RCC 7860 (cell line): ENCODE data around the gene DPP6.

ENCODE experiments used
- DNase-seq: peaks from one replicate; pipeline ENCODE4 v3.0.0-alpha.2; 2015; ENCODE audit warnings: low spot score
- FAIRE-seq: peaks from 2 replicates; lab custom pipeline; 2012; peaks lifted over from hg19 to GRCh38; lab: Jason Lieb, UNC

DPP6 gene

DNA sequence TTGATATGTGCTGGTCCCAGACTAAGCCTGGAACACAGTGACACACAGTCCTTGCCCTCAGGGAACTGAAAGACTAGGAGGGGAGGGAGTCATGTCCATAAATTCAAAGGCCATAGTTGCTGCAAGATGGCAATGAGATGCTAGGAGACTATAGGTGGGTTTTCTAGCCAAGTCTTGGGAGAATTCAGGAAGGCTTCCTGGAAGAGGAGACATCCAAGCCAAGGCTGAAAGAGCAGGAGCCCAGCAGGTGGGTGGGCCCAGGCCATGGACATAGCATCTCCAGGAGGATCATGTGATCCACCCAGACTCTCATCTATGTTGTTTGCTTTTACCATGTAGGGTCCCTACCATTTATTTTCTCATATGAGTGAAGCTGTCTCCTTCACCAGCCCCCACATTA is 335.1 kb downstream of the DPP6 start:
- no peak for FAIRE-seq

DNA sequence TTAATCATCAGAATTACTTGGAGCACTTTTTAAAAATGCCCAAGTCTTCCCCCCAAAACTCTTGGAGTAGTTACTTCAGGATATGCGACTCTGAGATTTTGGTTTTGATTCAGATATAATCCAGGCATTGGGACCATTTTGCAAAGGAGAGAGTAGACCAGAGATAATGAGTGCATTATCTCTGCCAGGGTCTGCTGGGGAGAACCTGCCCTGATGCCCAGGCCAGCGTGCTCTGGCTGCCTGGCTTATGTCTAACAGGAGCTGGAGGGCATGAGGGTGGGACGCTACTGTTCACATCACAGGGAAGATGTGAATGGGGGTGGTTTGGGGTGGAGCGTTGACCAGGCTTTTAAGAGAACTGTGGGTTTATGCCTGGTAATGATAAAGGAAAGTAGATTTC is 336.2 kb downstream of the DPP6 start:
- no peak for FAIRE-seq
- DNase-seq: no peak

More for the DNA sequence above, 335.1 kb downstream of the DPP6 start:
- no peak for DNase-seq

DNA sequence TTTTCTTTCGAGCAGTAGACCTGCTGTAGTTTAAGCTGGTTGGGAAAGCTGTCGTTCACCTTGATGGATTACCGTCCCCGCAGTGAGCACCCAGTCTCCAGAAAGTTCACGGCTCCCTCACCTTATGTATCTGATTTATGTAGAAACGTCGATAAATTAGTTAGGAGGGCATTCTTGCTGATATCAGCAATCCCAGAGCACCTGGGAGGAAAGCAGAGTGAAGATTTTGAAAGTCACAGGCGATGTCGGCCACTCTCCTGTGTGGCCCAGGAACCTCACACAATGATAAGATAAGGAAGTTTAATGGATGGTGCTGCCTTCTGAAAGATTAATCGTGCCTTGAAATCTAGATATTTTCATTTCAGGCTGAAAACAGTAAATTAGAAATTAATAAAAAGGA is 336.8 kb downstream of the DPP6 start:
- FAIRE-seq (no peak), DNase-seq (no peak)

DNA sequence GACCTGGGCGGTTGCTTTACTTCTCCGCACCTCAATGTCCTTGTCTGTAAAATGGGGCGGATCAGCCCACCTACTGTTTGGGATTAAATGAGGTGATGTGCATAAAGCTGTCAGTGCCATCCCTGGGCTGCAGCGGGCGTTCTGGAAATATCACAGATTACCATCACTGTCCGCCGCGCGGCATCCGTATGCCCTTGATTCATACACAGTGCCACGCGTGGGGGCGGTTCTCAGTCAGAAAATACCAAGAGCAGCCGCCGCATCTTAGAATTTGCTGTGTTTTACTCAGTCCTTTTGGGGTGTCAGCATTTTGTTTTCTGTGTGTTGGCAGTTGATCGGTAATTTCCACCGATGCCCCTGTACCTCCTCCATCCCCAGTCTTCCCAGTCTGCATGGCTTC is 338.8 kb downstream of the DPP6 start:
- DNase-seq: no peak
- FAIRE-seq: no peak

DNA sequence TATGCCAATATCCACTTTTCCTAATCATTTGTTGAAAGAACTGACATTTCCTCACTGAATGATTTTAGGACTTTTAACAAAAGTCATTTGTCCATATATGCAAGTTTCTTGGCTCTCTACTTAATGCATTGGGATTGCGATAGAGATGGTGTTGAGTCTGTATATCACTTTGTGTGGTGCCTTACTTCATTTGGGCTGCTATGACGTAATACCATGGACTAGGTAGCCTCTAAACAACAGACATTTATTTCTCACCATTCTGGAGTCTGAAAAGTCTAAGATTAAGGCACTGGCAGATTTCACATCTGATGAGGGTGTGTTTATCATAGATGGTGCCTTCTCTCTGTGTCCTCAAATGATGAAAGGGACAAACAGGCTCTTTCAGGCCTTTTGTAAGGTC is 342.6 kb downstream of the DPP6 start:
- no peak for DNase-seq
- no peak for FAIRE-seq

DNA sequence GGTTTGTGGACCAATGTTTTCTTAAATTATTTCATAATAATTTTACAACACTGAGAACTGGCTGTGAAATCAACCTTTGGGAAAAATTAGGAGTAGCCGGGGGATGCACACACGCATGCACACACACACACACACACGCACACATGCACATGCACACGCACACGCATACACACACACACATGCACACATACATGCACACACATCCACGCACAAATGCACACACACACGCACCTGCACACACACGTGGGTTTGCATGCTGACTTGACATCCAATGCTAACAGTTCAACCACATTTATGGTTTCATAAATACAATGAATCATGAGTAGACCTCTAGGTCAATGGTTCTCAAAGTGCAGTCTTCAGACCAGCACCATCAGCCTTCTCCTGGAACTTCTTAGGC is 354.1 kb downstream of the DPP6 start:
- DNase-seq: no peak
- no peak for FAIRE-seq

DNA sequence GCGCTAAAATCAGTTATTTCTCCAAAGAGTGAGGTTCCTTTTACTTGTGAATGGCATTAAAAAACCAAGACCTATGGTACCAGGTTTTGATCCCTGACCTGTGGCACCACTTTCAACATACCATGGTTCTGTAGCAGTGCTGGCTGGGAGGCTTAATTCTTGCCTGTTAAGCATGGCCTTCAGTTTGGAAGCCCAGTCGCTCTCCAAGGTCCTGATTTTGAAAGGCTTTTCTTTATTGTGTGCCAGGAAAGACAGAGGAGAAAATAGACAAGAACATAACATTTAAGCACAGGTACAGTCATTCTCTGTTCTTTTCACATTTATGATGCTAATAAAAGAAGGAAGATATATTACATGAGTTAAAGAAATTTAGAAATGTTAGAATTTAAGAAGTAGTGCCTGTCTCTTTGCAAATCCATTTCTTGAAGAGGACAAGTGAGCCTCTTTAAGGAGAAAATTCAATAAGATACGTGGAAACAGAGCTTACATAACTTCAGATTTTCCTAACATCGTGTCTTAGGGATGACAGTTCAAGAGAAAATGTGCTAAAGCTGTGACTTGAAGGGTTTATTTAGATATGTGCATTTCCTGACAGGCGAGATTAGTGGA is 357.6 kb downstream of the DPP6 start:
- DNase-seq (no peak), FAIRE-seq (no peak)

DNA sequence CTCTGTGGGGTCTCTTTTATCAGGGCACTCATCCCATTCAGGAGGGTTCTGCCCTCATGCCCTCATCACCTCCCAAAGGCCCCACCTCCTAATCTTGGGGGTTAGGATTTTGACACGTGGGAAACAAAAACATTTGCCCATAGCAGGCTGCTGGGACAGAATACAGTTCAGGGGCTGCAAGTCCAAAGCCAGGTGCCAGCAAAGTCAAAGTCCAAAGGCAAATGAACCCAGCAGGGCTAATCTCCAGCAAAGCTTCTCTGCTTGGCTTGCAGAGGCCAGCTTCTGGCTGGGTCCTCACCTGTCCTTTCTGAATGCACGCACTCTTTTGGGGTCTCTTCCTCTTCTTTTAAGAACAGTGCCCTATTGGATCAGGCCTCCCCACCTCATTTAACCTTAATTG is 359.9 kb downstream of the DPP6 start:
- no peak for DNase-seq
- no peak for FAIRE-seq

DNA sequence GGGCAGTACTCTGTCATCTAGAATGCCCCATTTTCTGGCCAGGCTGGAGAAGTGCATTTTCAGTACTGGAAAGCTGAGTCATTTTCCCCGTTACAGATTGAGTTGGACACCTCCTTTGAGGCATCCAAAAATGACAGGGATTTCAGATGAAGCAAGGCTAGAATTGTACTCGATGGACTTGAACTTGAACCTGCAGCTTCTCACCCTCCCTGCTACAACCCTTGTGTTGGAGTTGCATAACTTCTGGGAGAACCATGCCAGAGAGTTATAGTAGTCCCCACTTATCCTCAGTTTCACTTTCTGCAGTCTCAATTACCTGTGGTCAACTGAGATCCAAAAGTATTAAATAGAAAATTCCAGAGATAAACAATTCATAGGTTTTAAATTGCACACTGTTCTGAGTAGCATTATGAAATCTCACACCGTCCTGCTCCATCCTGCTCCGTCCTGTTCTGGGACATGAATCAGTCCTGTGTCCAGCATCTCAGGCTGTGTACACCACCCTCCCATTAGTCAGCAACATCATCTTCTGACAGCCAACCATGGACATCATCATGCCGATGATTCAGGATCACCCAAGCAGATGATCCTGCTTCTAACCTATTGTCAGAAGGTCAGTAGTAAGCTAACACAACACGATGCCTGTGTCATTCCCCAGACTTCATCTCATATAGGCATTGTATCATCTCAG is 363.7 kb downstream of the DPP6 start:
- FAIRE-seq: no peak
- no peak for DNase-seq

DNA sequence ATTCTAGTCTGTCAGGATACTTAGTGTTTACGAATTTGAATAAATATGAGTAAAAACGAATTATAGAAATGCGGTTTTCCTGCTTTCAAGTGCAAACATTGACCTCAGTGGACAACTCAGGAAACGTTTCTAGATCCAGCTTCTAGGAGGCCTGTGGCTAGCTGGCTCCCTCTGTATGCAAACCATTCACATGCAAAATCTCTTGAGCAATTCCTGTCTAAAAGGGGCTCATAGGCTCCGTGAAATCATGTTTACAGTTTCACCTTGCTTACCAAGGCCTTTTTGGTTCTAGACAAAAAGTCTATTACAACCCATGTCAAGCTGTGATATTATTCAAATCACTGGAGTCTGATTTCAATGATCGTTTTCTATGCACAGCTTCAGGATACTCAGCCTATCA is 364.5 kb downstream of the DPP6 start:
- no peak for DNase-seq
- no peak for FAIRE-seq

DNA sequence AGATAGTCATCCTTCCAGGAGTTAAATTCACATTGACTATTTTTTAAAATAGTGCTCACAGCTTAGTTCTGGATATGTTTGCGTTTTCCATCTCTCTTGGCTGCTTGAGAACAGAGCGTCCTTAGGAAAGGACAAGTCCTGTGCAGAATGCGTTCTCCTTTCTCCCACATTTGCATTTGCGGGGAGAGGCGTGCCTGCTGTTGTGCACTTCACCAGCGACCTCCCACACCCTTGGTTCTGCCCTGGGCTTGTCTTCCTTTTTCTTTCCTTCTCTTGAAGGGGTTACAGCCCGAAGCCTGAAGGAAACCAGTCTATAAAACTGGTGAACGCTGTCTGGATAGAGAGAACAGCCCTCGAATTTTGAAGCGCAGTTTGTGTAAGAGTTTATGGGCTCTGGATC is 367.1 kb downstream of the DPP6 start:
- no peak for DNase-seq
- no peak for FAIRE-seq

DNA sequence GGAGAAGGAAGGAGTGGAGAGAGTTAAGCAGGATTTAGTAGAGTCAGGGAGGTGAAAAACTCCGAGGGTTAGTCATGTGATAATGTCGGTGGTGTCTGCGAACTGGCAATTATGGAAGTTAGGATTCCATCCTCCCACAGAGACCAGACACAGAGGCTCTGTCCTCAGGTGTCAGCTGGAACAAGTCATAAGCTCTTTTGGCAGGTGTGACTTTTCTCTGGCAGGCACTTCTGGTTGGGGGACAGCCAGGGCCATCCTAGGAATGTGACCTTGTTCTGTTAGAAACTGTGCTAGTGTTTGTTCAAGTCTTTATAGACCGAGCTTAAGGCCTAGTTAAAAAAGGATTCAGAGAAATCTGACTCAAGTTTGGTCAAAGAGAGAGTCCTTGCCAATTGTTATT is 371.0 kb downstream of the DPP6 start:
- no peak for FAIRE-seq
- DNase-seq: no peak

DNA sequence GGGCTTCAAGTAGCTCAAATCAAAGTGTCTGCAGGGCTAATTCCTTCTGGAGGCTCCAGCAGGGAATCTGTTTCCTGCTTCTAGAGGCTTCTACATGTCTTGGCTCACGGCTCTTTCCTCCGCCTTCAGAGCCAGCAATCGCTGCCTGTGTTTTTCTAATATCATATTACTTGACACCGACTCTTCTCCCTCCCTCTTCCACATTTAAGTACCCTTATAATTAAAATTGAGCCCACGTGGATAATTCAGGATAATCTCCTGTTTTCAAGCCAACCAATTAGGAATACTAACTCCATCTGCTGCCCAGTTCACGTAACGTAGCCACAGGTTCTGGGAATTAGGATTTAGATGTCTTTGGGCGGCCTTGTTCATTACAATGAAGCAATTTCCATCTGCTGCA is 372.2 kb downstream of the DPP6 start:
- no peak for FAIRE-seq
- DNase-seq: no peak

DNA sequence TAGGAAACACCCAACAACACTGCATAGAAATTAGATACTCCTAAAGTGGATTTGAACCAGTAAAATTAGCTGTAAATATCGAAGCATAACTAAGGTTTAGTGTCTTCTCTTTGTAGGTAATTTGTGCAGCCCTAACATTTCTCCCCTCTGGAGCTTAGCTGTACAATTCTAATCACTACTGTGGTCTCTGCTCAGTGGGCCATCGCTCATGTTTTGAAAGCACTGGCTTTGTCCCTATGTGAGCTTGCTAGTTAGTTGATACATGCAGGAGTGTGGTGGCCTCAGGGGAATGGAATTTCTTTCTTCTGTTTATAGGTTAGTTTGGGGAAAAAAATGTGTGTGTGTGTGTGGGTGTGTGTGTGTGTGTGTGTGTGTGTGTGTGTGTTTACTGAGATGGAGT is 373.1 kb downstream of the DPP6 start:
- FAIRE-seq: no peak
- DNase-seq: no peak

DNA sequence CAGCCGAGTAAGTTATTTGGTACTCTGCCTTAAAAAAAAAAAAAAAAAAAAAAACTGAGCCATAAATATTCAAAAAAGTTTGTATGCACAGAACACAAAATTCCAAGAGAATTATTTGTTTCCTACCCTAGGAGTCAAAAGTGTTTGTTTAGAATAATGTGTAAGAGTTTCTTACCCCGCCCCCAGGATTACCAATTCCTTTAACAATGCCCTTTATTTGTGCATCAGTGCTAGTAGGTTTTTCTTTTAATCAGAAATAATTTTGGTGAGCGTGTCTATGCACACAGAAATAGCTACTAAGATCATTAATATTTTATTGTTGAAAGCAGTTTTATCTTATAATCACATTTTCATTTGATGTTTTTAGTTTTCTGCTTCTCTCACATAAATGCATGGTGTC is 374.6 kb downstream of the DPP6 start:
- DNase-seq: no peak
- no peak for FAIRE-seq

DNA sequence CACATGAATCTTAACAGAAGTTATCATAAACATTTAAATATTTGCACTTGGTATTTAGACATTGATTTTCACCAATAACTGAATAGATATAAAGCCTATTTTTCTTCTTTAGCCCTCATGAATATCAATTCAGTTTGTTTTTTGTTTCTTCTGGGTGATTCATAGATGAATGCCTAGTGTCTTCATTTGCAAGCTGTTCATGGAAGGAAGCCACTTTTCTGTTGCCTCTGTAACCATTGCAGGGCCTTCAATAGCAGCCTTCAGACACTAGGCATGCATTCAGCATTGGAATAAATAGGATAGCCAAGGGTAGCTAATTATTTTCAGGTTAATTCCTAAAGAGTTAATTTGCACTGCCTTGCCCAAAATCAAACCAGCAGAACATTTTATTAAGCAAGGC is 375.3 kb downstream of the DPP6 start:
- DNase-seq (no peak), FAIRE-seq (no peak)

DNA sequence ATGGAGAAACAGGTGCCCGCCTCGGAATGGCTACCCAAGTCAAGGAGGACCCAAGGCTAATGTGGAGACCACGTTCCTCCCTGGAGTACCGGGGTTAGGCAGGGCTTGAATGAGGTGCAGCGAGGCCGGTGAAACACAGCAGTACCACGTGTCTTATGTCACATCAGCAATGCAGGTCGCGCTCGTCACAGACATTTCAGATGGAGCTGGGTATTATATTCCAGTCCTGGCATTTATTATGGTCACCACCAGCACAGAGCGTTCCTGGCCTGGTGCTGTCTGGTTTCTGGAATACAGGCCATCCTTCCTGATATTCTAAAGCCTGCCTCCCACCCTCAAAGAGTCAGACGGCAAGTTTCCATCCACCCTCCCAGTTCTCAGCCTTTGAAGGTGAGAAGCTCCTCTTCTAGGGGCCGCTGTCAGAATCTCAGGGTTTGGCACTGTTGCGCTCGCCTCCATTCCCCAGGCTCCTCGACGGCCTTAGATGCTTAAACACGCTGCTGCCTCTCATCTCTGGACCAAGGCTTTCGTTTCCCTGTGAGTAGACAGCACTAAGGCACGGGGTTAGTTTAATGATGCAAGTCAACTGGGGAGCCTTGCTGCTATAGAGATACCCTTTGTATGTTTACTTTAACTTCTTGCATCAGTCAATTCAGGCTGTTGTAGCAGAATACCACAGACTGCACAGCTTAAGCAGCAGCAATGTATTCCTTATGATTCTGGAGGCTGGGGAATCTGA is 377.6 kb downstream of the DPP6 start:
- FAIRE-seq (no peak), DNase-seq (no peak)

DNA sequence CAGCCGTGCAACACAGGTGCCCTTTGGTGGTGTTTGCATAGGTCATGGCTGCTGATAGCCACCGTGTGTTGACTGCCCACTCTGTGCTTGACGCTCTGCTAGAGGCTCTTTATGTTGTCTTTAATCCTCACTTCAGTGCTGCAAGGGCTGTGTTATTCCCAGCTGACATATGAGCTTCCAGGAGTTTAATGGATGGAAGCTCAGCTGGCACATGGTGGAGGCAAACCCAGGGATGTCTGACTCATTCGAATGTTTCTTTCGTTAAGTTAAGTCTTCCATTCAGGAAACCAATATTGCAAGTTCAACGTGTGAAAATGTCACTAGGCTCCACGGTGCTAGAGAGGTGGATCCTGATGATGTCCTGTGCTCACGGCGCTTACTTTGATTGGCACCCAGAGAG is 378.4 kb downstream of the DPP6 start:
- no peak for FAIRE-seq
- DNase-seq: no peak

DNA sequence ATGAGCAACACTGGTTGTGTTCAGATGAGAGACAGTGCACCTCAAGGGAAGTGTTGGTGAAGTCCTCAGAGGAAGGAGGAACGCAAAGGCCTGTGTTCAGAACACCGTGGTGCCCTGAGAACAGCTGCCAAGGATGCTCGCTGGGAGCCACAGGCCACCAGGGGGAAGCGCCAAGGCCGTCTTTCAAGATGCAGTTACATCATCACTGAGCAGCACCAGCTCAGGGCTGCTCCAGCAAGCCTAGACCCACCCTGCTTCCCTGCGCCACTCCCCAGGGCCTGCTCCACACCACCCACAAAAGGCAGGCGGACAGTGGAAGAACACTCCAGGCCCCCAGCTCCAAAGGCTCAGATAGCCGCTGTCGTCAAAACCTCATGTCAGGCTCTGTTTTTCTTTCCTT is 378.8 kb downstream of the DPP6 start:
- no peak for DNase-seq
- no peak for FAIRE-seq

DNA sequence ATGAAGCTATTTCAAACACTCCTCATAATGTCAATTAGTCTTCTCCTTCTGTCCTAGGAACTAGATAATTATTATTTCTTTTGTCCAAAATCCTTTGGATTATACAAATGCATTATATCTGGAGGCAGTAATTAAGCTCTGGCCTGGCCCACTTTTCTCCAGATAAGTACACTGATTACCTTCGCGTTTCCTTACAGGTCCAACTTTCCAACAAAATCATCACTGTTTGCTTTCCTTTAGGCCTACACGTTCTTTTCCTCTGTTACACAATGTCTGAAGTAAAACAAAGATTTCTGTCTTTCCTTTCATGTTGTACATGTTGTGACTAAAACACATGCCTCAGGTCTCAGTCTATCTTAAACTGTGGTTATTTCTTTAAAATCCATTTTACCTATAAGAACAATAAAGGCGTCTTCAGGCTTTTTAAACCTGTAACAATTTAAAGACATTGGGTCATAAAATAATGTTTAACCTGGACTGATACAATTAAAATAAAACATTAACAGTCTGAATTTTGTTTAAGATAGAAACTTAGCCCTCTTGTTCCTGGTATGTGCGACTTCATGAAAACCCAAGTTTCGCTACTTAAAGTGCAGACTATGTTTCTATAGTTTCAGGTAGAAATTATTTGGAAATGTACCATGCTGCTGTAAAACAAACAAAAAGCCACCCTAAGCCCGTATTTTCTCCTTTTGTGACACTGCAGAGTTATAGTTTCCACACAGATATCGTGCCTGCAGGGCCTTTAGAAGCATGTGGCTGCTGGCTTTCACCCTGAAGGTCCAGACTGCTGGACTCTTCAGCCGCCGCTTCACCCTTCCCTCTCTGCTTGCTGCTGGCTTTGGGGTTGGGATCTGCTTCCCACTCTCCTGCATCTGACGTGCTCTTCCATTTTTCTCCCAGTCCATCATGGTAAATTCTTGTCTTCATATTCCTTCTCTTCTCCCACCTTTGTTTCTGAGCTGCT is 381.7 kb downstream of the DPP6 start:
- FAIRE-seq (no peak), DNase-seq (no peak)

DNA sequence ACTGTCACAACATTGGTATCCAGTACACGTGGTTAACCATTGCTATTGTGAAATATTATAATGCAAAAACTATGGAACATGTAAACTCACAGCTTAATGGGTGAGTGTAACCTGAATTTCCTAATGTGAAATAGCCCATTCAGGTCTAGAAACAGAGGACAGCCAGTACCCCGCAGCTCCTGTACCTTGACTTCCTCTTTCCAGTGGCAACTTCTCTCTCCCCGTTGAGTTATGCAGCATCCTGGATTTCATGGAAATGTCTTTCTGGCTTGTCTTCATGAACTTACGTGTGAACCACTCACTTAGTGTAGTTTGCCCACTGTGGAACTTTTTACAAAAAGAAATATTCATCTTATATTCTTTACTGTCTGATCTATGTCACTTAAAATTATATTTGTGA is 384.4 kb downstream of the DPP6 start:
- DNase-seq: no peak
- no peak for FAIRE-seq
